GM18502 (cell line): Measurements from ENCODE around the gene USP28.
"Not testable (repeated sequence)": the region's sequence is repeated elsewhere in the genome, so short reads cannot be mapped to it uniquely, and the experiment has no call there.

Experiments used
- ATAC-seq: cut with Tn5 transposase; IDR thresholded peaks from one replicate; pipeline ENCODE4 v1.9.1; 2021; ENCODE audit warnings: mild to moderate bottlenecking; ENCODE audit not compliant: unreplicated experiment, poor library complexity

USP28 gene

DNA sequence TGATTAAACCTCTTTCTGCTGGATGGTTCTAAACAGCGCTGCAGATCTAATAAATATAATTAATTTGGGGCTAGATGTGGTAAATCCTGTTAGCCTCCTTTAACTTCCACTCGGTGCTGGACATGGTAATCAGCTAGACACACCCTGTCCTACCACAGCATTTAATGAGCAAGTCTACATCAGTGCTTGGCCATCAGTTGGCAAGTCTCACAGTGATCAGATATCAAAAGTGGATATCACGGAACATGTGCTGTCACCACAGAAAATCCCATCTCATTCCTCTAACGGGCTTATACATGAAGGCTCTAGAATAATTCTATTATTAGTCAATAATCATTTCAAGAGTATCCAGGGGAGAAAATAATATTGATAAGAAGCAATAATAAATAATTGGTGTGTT lies 5.6 kb upstream of the USP28 start:
- ATAC-seq: no peak

DNA sequence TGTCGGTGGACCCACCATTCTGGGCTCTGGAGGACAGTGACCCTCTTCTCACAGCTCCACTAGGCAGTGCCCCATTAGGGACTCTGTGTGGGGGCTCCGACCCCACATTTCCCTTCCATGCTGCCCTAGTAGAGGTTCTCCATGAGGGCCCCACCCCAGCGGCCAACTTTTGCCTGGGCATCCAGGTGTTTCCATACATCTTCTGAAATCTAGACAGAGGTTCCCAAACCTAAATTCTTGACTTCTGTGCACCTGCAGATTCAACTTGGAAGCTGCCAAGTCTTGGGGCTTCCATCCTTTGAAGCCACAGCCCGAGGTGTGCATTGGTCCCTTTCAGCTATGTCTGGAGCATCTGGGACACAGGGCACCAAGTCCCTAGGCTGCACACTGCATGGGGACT lies 4.1 kb upstream of the USP28 start:
- ATAC-seq: not testable (repeated sequence)

DNA sequence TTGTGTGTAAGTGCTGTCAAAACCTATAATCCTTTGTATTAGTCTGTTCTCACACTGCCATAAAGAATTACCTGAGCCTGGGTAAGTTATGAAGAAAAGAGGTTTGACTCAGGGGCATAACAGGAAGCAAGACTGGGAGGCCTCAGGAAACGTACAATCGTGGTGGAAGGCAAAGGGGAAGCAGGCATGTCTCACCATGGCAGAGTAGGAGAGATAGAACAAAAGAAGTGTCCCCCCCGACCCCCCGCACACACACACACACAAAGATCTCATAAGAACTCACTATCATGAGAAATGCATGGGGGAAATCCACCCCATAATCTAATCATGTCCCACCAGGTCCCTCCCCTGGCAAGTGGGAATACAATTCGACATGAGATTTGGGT lies 2.3 kb upstream of the USP28 start:
- ATAC-seq: no peak

DNA sequence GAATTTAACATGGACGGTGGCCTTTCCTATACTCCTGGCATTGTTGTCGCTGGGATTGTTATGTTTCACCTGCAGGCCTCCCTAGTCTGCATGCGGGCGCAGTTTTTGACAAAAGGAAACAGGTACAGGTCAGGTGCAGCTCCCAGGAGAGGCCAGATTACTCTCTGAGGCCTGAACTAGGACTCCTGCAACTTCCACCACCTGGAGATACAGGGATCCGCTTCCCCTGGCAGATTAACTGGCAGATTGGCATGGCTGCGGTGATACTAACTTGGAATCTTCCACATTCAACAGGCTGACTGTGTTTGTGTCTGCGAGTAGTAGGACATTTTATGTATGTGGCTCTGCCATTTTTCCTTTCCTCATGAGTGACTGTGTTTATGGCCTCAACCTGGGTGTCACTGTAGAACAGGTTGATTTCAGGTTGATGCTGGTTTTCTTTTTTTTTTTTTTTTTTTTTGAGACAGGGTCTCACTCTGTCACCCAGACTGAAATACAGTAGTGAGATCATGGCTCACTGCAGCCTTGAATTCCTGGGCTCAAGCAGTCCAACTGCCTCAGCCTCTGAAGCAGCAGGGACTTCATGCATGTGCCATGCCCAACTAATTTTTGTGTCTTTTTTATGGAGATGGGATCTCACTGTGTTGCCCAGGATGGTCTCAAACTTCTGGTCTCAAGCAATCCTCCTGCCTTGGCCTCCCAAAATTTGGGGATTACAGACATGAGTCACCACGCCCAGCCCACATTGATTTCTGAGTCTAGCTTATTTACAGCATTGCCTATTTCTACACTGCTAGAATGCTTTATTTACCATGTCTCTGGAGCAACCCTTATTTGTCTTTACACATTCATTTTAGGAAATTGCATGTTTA lies 1.7 kb upstream of the USP28 start:
- no peak for ATAC-seq

DNA sequence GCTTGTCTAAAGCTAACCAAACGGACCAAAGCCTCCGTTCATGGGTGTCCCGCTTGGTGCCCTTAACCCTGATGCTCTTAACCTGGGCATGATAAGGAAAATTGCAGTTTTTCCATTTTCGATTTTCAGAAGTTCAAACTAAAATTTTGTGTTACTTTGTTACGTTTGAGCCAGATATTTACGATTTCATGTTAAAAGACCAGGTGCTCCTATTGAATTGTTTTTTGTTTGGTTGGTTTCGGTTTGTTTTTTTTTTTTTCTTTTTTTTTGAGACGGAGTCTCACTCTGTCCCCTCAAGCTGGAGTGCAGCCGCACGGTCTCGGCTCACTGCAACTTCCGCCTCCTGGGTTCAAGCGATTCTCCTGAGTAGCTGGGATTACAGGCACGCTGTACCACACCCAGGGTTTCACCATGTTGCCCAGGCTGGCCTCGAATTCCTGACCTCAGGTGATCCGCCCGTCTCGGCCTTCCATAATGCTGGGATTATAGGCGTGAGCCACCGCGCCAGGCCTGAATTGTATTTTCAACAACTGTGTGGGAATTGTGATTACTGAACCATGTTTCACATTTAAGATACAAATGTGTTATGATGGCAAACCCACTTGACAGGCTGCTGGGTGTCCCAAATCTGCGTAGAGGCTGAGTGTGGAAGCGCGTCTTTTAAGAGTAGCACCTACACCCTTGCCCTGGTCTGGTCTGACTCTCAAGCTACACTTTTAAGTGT lies 864 bp upstream of the USP28 start:
- ATAC-seq: no peak

DNA sequence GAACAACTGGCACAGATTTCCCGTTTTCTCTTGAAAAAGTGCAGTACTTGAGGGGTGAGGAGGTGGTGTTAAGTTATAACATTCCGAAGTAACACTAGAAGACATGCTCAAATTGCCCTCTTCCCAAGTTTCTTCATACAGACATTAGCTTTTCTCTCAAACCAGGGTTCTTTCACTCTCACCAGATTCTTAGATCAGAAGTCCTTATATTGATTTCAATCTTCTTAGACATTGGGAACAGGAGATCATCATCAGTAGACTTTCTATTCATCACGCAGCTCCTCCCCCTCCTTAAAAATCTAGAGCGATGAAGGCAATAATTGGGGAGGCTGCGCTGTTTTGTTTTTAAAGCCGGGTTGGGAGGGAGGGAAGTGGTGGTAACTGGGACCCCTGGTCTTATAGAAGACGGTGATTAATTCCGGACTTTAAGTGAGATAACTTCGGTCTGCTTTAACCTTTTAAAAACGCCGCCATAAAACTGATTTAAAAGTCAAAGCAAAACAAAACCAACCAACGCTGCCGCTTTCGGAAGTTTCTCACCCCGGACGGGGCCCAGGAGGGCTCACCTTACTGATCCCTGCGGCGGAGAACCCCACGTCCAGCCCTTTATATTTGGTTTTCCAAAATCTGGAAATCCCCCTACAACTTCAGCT lies 665 bp downstream of the USP28 start:
- peak; percentile 45 for ATAC-seq

DNA sequence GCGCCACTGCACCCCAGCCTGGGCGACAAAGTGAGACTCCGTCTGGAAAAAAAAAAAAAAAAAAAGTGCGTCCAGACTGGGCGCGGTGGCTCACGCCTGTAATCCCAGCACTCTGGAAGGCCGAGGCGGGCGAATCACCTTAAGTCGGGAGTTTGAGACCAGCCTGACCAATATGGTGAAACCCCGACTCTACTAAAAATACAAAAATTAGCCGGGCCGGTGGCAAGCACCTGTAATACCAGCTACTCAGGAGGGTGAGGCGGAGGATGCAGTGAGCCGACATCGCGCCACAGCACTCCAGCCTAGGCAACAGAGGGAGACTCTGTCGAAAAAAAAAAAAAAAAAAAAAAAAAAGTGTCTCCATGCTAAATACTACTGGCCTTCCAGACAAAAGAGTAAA lies 1.3 kb downstream of the USP28 start:
- no peak for ATAC-seq

DNA sequence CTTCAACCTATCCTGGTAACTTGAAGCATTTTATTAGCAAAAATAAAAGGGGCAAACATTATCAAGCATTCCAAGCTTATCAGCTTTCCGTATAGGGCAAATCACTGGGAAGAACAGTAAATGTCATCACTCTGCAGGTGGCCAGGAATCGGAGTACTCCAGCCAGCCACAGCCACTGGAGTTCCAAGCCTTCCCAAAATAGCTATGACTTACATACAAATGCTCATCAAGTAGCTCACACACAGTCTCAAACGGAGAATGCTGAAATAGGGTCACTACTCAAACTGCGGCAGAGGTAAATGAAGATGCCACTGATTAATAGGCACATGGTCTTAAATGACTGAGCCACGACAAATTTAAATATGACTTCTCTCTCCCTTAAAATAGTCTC lies 2.1 kb downstream of the USP28 start:
- no peak for ATAC-seq

DNA sequence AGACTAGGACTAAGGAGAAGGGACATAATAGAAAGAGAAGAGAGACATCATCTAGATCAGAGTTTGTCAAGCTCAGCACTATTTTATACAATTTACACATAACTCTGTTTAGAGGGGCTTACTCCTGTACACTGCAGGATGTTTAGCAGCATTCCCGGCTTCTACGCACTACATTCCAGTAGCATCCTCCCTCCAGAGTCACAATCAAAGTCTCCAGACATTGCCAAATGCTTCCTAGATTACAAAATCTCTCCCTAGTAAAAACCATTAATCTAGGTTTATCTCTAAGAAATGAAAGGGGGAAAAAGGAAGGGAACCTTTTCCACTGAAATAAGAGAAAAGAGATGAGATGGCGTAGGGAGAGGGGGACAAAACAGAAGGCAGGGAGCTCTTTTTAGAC lies 4.0 kb downstream of the USP28 start:
- ATAC-seq: no peak

DNA sequence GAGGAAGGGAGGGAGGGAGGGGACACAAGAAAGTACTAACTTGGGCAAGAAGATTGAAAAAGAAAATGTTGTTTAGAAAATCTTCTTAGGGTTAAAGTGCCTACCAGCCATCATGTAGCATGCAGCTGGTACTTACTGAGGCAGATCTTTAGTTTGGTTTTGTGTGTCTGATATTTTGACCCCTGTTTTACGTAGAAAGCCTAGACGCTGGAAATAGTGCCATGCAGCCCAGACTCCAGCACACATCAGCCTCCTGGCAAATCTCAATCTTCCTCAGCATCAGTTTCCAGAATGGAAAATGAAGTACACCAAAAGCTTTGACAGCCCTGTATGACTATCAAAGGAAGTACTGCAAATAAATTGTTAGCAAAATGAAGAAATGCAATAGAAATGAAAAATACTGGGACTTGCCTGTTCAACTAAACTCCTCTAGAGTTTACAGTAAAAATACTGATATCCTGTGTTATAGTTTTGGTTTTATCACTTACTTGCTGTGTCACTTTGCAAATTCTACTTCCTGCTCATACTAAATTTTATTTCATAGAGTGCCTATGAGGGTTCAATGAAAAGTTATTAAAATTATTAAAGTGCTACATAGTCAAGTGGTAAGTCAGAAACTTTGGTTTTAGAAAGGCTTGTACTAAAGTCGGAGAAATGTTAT lies 7.4 kb downstream of the USP28 start:
- no peak for ATAC-seq

DNA sequence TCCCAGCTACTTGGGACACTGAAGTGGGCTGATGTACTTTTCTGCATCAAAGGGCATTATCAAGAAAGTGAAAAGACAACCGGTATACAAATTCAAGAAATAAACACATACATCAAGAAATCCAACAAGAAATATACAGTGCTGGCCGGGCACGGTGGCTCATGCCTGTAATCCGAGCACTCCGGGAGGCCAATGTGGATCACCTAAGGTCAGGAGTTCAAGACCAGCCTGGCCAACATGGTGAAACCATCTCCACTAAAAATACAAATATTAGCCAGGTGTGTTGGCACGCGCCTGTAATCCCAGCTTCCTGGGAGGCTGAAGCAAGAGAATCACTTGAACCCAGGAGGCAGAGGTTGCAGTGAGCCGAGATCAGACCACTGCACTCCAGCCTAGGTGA lies 9.5 kb downstream of the USP28 start:
- ATAC-seq: no peak

DNA sequence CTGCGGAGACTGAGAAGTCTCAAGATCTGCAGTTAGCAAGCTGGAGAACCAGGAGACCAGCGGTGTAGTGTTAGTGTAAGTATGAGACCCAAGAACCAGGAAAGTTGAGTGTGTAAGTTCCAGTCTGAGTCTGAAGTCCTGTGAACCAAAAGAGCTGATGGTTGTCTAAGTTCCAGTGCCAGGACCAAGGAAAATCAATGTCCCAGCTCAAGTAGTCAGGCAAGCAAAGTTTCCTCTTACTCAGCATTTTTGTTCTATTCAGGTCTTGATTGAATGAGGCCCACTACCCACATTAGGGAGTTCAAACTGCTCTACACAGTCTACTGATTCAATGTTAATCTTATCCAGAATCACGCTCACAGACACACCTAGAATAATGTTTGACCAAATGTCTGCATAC lies 11.0 kb downstream of the USP28 start:
- no peak for ATAC-seq

DNA sequence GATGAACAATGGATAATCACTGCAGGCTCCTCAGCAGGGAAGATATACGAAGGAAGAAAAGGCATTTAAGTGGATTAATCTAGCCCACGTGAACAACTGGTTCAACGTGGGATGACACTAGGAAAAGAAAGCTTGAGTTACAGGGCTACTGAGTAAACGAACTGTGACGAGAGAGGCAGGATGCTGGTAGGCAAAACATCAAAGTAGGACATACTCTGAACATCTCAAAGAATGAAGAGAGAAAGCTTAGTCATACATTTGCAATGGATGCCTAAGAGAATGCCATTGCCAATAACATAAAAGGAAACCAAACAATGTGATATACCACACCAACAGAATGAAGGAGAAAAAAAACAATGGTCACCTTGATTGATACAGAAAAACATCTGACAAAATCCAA lies 12.9 kb downstream of the USP28 start:
- ATAC-seq: no peak

DNA sequence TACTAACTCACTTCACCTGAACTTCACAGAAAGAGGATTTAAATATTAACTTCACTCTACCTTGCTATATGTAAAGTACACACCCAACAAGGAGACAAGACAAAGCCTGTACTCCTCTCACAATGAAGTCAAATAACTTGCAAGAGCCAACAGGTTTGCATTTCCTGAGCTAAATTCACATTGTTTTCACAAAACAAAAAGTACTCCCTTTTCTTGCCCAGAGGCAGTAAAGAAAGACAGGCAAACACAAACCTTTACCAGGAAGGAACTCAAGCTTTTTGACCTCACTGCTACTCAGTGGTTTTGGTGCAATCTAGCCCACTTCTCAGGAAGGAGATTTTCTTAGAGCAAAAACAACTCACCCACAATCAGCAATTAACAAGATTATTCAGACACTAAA lies 15.7 kb downstream of the USP28 start:
- no peak for ATAC-seq

DNA sequence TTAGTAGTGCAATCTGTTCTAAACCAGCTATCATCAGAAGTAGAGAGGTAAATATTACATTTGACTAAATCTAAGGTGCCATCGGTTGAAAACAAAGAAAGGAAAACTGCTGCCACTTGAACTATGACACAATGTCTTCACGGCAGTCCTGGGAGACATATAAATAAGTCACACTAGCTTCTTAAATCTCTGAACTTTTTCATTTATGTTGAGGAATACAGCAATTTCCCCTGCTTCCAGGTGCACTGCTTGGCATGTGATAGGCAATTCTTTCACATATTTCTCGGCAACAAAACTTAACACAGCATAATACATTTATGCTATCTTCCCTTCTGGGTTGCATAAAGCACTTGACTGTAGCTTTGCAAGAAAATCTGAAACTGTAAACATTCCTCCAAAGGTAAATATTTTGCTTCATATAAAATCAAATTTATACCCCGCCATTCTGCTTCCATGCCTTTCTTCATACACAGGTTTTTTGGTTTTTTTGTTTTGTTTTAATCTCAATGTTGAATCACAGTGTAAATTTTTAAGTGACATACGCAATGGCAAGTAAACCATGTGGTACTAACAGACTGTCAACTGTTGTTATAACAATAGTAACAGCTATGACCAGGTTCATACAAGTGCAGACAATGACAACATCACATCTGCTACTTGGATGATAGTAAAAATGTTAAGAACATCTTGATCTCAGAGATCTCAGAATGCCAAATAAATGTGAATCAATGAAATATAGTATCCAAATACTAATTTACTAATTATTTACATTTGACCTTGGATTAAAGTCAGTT lies 18.2 kb downstream of the USP28 start:
- ATAC-seq: no peak

DNA sequence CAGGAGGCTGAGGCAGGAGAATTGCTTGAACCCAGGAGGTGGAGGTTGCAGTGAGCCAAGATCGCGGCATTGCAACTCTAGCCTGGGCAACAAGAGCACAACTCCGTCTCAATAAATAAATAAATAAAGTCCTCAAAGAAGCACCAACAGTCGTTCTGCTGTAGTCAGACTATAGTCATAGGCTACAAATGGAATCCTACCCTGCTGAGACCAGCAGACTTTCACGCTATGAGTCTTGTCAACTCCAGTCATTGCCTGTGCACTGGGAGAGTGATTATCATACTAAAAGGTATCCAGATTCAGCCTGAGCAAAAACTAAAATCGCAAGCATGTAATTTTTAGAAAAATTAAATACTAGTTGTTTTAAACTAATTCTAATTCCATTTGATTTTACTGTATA lies 19.6 kb downstream of the USP28 start:
- no peak for ATAC-seq

DNA sequence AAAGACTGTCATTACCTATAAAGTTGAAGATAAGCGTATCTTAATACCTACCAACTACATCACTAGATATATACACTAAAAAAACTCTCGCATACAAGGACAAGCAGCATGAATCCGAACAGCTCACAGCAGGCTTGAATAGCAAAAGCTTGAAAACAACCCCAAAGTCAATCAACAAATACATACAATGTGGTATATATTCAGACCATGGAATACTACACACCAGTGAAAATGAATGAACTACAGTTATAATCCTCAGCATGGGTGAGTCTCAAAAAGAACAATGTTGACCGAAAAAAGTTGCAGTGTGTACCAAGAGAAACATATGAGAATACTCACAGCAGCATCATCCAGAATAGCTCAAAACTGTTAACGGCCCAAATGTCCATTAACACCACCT lies 25.2 kb downstream of the USP28 start:
- no peak for ATAC-seq

DNA sequence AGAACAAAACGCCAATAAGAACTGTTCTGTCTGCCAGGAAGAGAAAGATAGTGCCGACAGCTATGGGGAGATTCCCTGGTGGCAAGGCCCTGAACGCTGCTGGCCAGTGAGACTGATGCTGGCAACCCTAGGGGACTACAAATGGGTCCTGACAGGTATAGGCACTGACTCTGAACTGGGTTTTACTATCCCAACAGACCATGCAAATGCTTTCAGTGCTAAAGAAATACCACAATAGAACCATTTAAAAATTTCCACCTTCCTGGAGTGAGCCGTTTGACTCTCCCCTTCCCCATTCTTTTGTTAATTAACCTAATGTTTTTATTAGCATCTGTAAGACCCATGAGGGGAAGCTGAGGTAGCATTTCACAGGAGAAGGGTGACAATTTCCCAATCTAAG lies 25.7 kb downstream of the USP28 start:
- no peak for ATAC-seq

DNA sequence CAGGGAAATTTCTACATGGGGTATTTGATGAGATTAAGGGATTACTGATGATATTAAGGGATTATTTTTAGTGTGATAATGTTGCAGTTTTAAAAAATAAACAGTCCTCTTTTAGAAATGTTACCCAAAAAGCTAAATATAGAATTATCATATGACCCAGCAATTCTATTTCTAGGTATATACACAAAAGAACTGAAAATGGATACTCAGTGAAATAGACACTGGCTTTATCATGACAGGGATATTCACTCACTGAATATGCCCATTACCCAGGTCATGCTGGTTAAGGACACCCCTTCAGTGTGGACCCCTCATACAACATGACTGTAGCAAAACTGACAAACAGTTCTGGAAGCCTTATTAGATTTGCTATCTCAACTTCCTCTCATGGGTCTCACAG lies 27.8 kb downstream of the USP28 start:
- no peak for ATAC-seq

DNA sequence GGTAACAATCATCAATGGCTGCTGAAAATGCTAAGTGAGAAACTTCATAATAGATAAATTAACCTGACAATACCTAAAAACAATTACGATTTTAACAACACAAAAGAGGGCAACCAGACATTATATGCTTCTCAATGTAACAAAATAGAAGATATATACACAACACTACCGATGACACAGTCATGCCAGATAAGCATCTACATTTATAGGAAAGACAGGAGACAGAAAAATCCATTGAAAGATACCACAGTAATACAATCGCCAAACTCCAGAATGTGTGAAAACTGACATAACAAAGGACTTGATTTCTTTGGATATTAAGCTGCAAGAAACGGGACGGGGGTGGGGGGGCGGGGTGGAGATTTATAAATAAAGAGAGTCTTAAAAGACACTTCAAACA lies 28.3 kb downstream of the USP28 start:
- ATAC-seq: no peak
